Cardiac muscle cell (in vitro differentiated cells and primary cell): ENCODE results near the gene MIB2. TPM values are rescaled to one million over a fixed set of nuclear protein-coding genes. Genes with fewer than 3 reads are reported as not detected.

Experiments
- DNase-seq, 2 donors: peaks; one replicate each; pipeline versions ENCODE4 v3.0.0 to v3.0.0-alpha.2; 2010 to 2017; ENCODE audit warnings: low read depth in 1 of 2, low spot score in 1 of 2
- H3K27ac ChIP-seq: fragments of 200-600 bp; sonication (generic); 2 replicates; pipeline ENCODE4 v1.5.1; 2016
- H3K27me3 ChIP-seq: fragments of 200-600 bp; sonication (generic); 2 replicates; pipeline ENCODE4 v1.6.0; 2016; ENCODE audit warnings: control low read depth
- H3K36me3 ChIP-seq: fragments of 200-600 bp; sonication (generic); 2 replicates; pipeline ENCODE4 v1.5.1; 2016; ENCODE audit warnings: control low read depth
- H3K4me1 ChIP-seq: fragments of 200-600 bp; sonication (generic); 2 replicates; pipeline ENCODE4 v1.8.1; 2017; ENCODE audit warnings: low read depth, mild to moderate bottlenecking, mixed run types
- H3K4me3 ChIP-seq: fragments of 200-600 bp; sonication (generic); 2 replicates; pipeline ENCODE4 v1.5.1; 2016; ENCODE audit warnings: mild to moderate bottlenecking
- H3K9me3 ChIP-seq: fragments of 200-600 bp; sonication (generic); 2 replicates; pipeline ENCODE4 v1.5.1; 2017; ENCODE audit warnings: low read depth, mild to moderate bottlenecking, control low read depth
- CTCF ChIP-seq: IDR thresholded peaks from 2 replicates; pipeline ENCODE4 v1.5.1; 2012; ENCODE audit warnings: low read depth, mild to moderate bottlenecking, low read length
- polyA plus RNA-seq: library from polyadenylated mRNA; unstranded; fragments of >200 nt; fragmentation: Nextera tagmentation; extraction: Ambion mirVana; gene quantifications from 2 replicates; pipeline ENCODE4 v1.2.1, GENCODE V29; 2016
- total RNA-seq: library from RNA; depleted of rRNA; stranded (reverse); fragments of >200 nt; gene quantifications from 2 replicates; pipeline ENCODE4 v1.2.3, GENCODE V29; 2016

MIB2 gene
- total and polyA plus RNA-seq, 2 experiments from 2014 or later, result 168 to 248 TPM

GRCh38 chr1:1678581-1679380, 63.5 kb downstream of the MIB2 start:
- peak; percentile 41 for TF ChIP-seq CTCF
- Histone ChIP-seq H3K27me3 (no peaks in the 10 kb centered on the region), H3K27ac (peak overlapping the region; percentile 40), H3K4me1 (peaks cover 2% of the 10 kb centered on the region), H3K4me3 (no peak overlapping the region), H3K36me3 (no peaks in the 10 kb centered on the region), H3K9me3 (no peaks in the 10 kb centered on the region)
- peak in 1 of 2 donors; percentile 7 for DNase-seq

Other genes with a start within 250 kb of the MIB2 start
- 235 and 301 TPM in 2 replicates for gene AURKAIP1, start 240.3 kb upstream of the MIB2 start, total RNA-seq
- gene AURKAIP1, start 240.3 kb upstream of the MIB2 start, polyA plus RNA-seq, result 252 and 305 TPM in 2 replicates
- gene CCNL2, start 216.2 kb upstream of the MIB2 start, total RNA-seq, result 183 and 230 TPM in 2 replicates
- 283 and 301 TPM in 2 replicates for gene CCNL2, start 216.2 kb upstream of the MIB2 start, polyA plus RNA-seq
- 97.6 and 168 TPM in 2 replicates for gene MRPL20, start 208.2 kb upstream of the MIB2 start, total RNA-seq
- gene MRPL20, start 208.2 kb upstream of the MIB2 start, polyA plus RNA-seq, result 204 and 255 TPM in 2 replicates
- 0.49 and 0.60 TPM in 2 replicates for gene ANKRD65, start 194.2 kb upstream of the MIB2 start, total RNA-seq
- 0.32 and 2.0 TPM in 2 replicates for gene ANKRD65, start 194.2 kb upstream of the MIB2 start, polyA plus RNA-seq
- 31.5 and 40.4 TPM in 2 replicates for gene VWA1, start 179.8 kb upstream of the MIB2 start, total RNA-seq
- 31.5 and 48.1 TPM in 2 replicates for gene VWA1, start 179.8 kb upstream of the MIB2 start, polyA plus RNA-seq
- gene ATAD3C, start 165.8 kb upstream of the MIB2 start, total RNA-seq, result 0.21 and 0.28 TPM in 2 replicates
- gene ATAD3C, start 165.8 kb upstream of the MIB2 start, polyA plus RNA-seq, result 0.49 and 0.53 TPM in 2 replicates
- gene ATAD3B, start 143.7 kb upstream of the MIB2 start, total RNA-seq, result 28.1 and 37.4 TPM in 2 replicates
- 25.8 and 30.2 TPM in 2 replicates for gene ATAD3B, start 143.7 kb upstream of the MIB2 start, polyA plus RNA-seq
- 61.7 and 79.7 TPM in 2 replicates for gene ATAD3A, start 103.3 kb upstream of the MIB2 start, total RNA-seq
- gene ATAD3A, start 103.3 kb upstream of the MIB2 start, polyA plus RNA-seq, result 74.8 and 77.9 TPM in 2 replicates
- 8.1 and 26.0 TPM in 2 replicates for gene TMEM240, start 74.9 kb upstream of the MIB2 start, total RNA-seq
- 6.2 and 10.4 TPM in 2 replicates for gene TMEM240, start 74.9 kb upstream of the MIB2 start, polyA plus RNA-seq
- gene SSU72, start 40.6 kb upstream of the MIB2 start, total RNA-seq, result 97.3 and 131 TPM in 2 replicates
- gene SSU72, start 40.6 kb upstream of the MIB2 start, polyA plus RNA-seq, result 172 and 202 TPM in 2 replicates
- 30.9 and 46.5 TPM in 2 replicates for gene FNDC10, start 15.4 kb upstream of the MIB2 start, total RNA-seq
- 34.1 and 62.3 TPM in 2 replicates for gene FNDC10, start 15.4 kb upstream of the MIB2 start, polyA plus RNA-seq
- 23.6 and 30.0 TPM in 2 replicates for gene MMP23B, start 16.7 kb downstream of the MIB2 start, total RNA-seq
- gene MMP23B, start 16.7 kb downstream of the MIB2 start, polyA plus RNA-seq, result 11.3 and 14.1 TPM in 2 replicates
- 16.8 and 22.2 TPM in 2 replicates for gene CDK11B, start 43.5 kb downstream of the MIB2 start, total RNA-seq
- gene CDK11B, start 43.5 kb downstream of the MIB2 start, polyA plus RNA-seq, result 16.6 and 17.9 TPM in 2 replicates
- gene SLC35E2B, start 77.3 kb downstream of the MIB2 start, total RNA-seq, result 57.9 and 74.6 TPM in 2 replicates
- 30.7 and 44.3 TPM in 2 replicates for gene SLC35E2B, start 77.3 kb downstream of the MIB2 start, polyA plus RNA-seq
- 6.1 and 13.2 TPM in 2 replicates for gene CDK11A, start 108.9 kb downstream of the MIB2 start, total RNA-seq
- 12.4 and 16.6 TPM in 2 replicates for gene CDK11A, start 108.9 kb downstream of the MIB2 start, polyA plus RNA-seq
- 49.2 and 71.2 TPM in 2 replicates for gene NADK, start 163.0 kb downstream of the MIB2 start, total RNA-seq
- gene NADK, start 163.0 kb downstream of the MIB2 start, polyA plus RNA-seq, result 42.7 and 45.2 TPM in 2 replicates